HL-60 (cell line): ENCODE results near the gene ATF6B.

Experiments
- CTCF ChIP-seq: IDR thresholded peaks from one replicate; pipeline ENCODE4 v1.5.1; 2011; ENCODE audit warnings: low read length, control low read depth, inconsistent platforms; ENCODE audit not compliant: insufficient read depth
- GABPA ChIP-seq: IDR thresholded peaks from 2 replicates; pipeline ENCODE4 v1.6.1; 2012; ENCODE audit warnings: low read depth
- POLR2AphosphoS5 ChIP-seq: IDR thresholded peaks from 2 replicates; pipeline ENCODE4 v1.6.1; 2012; ENCODE audit warnings: low read depth
- REST ChIP-seq: IDR thresholded peaks from 2 replicates; pipeline ENCODE4 v1.6.1; 2012; ENCODE audit warnings: low read depth; ENCODE audit not compliant: insufficient replicate concordance
- SPI1 ChIP-seq: IDR thresholded peaks from 2 replicates; pipeline ENCODE4 v1.6.1; 2012; ENCODE audit warnings: low read depth, mild to moderate bottlenecking, borderline replicate concordance

- TF ChIP-seq CTCF (no peak), POLR2AphosphoS5 (no peak), GABPA (no peak), SPI1 (no peak), REST (no peak)
Observed at GRCh38 chr6:32132110-32132509, 4.1 kb upstream of the ATF6B start.
